Measurements from ENCODE around the gene OR9A2.

Gene OR9A2

GRCh38 chr7:143069912-143070500 lies 43.1 kb upstream of the OR9A2 start:
- Histone ChIP-seq H3K4me3 (replicated peaks; ENCODE audit: insufficient read depth, low read length) (no peak overlapping the region), H3K27ac (replicated peaks) (no peak overlapping the region), H3K27me3 (ENCODE audit: insufficient read depth, poor library complexity, severe bottlenecking) (no peaks in the 10 kb centered on the region)
- DNase-seq (ENCODE audit: low read depth in 1 of 2, low spot score in 1 of 2), result no peak
- no peak for TF ChIP-seq SPI1 (IDR thresholded peaks at IDR 0.05; ENCODE audit: borderline replicate concordance, low read depth)
- TF ChIP-seq REST (IDR thresholded peaks at IDR 0.05; ENCODE audit: insufficient replicate concordance, low read depth), result no peak
- TF ChIP-seq POLR2AphosphoS5 (IDR thresholded peaks at IDR 0.05; ENCODE audit: low read depth), result no peak
- TF ChIP-seq CTCF (IDR thresholded peaks at IDR 0.05; ENCODE audit: insufficient read depth, low read length), result no peak
- no peak for TF ChIP-seq GABPA (IDR thresholded peaks at IDR 0.05; ENCODE audit: low read depth)

GRCh38 chr7:143068446-143068845 lies 41.5 kb upstream of the OR9A2 start:
- Histone ChIP-seq H3K4me3 (replicated peaks; ENCODE audit: insufficient read depth, low read length) (no peak overlapping the region), H3K27ac (replicated peaks) (no peak overlapping the region), H3K27me3 (ENCODE audit: insufficient read depth, poor library complexity, severe bottlenecking) (no peaks in the 10 kb centered on the region)
- TF ChIP-seq CTCF (IDR thresholded peaks at IDR 0.05; ENCODE audit: insufficient read depth, low read length) (no peak), REST (IDR thresholded peaks at IDR 0.05; ENCODE audit: insufficient replicate concordance, low read depth) (no peak), GABPA (IDR thresholded peaks at IDR 0.05; ENCODE audit: low read depth) (no peak), POLR2AphosphoS5 (IDR thresholded peaks at IDR 0.05; ENCODE audit: low read depth) (no peak), SPI1 (IDR thresholded peaks at IDR 0.05; ENCODE audit: borderline replicate concordance, low read depth) (no peak)
- no peak for DNase-seq (ENCODE audit: low read depth in 1 of 2, low spot score in 1 of 2)

- H3K27me3 ChIP-seq (ENCODE audit: insufficient read depth, poor library complexity, severe bottlenecking), result no peaks in the 10 kb centered on the region
- no peak overlapping the region for H3K4me3 ChIP-seq (replicated peaks; ENCODE audit: insufficient read depth, low read length)
- no peak overlapping the region for H3K27ac ChIP-seq (replicated peaks)
- no peak for DNase-seq (ENCODE audit: low read depth in 1 of 2, low spot score in 1 of 2)
- TF ChIP-seq POLR2AphosphoS5 (IDR thresholded peaks at IDR 0.05; ENCODE audit: low read depth), result no peak
- TF ChIP-seq CTCF (IDR thresholded peaks at IDR 0.05; ENCODE audit: insufficient read depth, low read length), result no peak
- no peak for TF ChIP-seq REST (IDR thresholded peaks at IDR 0.05; ENCODE audit: insufficient replicate concordance, low read depth)
- TF ChIP-seq GABPA (IDR thresholded peaks at IDR 0.05; ENCODE audit: low read depth), result no peak
- TF ChIP-seq SPI1 (IDR thresholded peaks at IDR 0.05; ENCODE audit: borderline replicate concordance, low read depth), result no peak
These were observed 36.8 kb upstream of the OR9A2 start for GRCh38 chr7:143063741-143064140.

Data from HL-60 (cell line).